Parietal lobe (tissue), 1 donor: ENCODE results near the gene LINC00632. TPM values are rescaled to one million over a fixed set of nuclear protein-coding genes. Genes with fewer than 3 reads are reported as not detected.

ENCODE experiments used
- total RNA-seq: library from RNA; depleted of rRNA; stranded (reverse); fragments of >200 nt; gene quantifications from one replicate; pipeline ENCODE4 v1.2.3, GENCODE V29; 2014

The LINC00632 gene
- total RNA-seq: 192 TPM

GRCh38 chrX:140709421-140709846 lies at the start of gene LINC00632:
LINC00632 (plus strand) TSS chrX:140709759.

Other genes with a start within 250 kb of the LINC00632 start
- gene SOX3, start 204.7 kb upstream of the LINC00632 start, total RNA-seq: 4.7 TPM